Endothelial cell of umbilical vein (primary cell): Measurements from ENCODE around the gene ZFYVE28.

Experiments used
- CTCF ChIP-seq, 2 donors: IDR thresholded peaks; 1 replicate in 1 of 2; 2 replicates in 1 of 2; pipeline ENCODE4 v1.5.1; 2011; ENCODE audit warnings: low read length in 2 of 2, mild to moderate bottlenecking in 2 of 2, moderate library complexity in 2 of 2, control low read depth in 1 of 2, inconsistent platforms in 1 of 2, low read depth in 1 of 2; ENCODE audit not compliant: insufficient read depth in 1 of 2; ENCODE audit errors: extremely low read depth in 1 of 2
- EZH2 ChIP-seq: IDR thresholded peaks from 2 replicates; pipeline ENCODE4 v1.6.1; 2012; ENCODE audit warnings: borderline replicate concordance, low read depth, mild to moderate bottlenecking, moderate library complexity, low read length, inconsistent platforms; ENCODE audit not compliant: severe bottlenecking
- GATA2 ChIP-seq: IDR thresholded peaks from 2 replicates; pipeline ENCODE4 v1.7.0; 2011; ENCODE audit warnings: low read depth, mild to moderate bottlenecking, moderate library complexity, mixed read lengths, low read length; ENCODE audit not compliant: insufficient read length, insufficient read depth
- JUN ChIP-seq: IDR thresholded peaks from 2 replicates; pipeline ENCODE4 v1.6.1; 2011; ENCODE audit warnings: borderline replicate concordance, low read depth; ENCODE audit not compliant: insufficient read length, insufficient read depth
- MAX ChIP-seq: IDR thresholded peaks from 2 replicates; pipeline ENCODE4 v1.6.1; 2011; ENCODE audit not compliant: insufficient read depth, insufficient read length
- MYC ChIP-seq: IDR thresholded peaks from one replicate; pipeline ENCODE4 v1.6.1; 2011; ENCODE audit warnings: mild to moderate bottlenecking, low read depth, low read length
- POLR2A ChIP-seq: IDR thresholded peaks from 2 replicates; pipeline ENCODE4 v1.6.1; 2012; ENCODE audit warnings: low read depth, mild to moderate bottlenecking, control low read depth, low read length
- POLR2AphosphoS5 ChIP-seq: IDR thresholded peaks from 2 replicates; pipeline ENCODE4 v1.6.1; 2012; ENCODE audit warnings: low read depth, mild to moderate bottlenecking, control low read depth, low read length, moderate library complexity; ENCODE audit not compliant: insufficient read depth

- TF ChIP-seq POLR2AphosphoS5: no peak
- TF ChIP-seq CTCF (IDR thresholded peaks at IDR 0.05; ENCODE audit: extremely low read depth in 1 of 2, insufficient read depth in 1 of 2, low read depth in 1 of 2, low read length in 2 of 2): peak; percentile 91 to 92
- no peak for TF ChIP-seq JUN
- no peak for TF ChIP-seq POLR2A
- TF ChIP-seq GATA2: no peak
- no peak for TF ChIP-seq EZH2
- TF ChIP-seq MYC: no peak
- no peak for TF ChIP-seq MAX
These were observed 23.1 kb upstream of the ZFYVE28 start for GRCh38 chr4:2441393-2442174.
